Measurements from ENCODE around the gene DNAJB9.

The DNAJB9 gene

DNA sequence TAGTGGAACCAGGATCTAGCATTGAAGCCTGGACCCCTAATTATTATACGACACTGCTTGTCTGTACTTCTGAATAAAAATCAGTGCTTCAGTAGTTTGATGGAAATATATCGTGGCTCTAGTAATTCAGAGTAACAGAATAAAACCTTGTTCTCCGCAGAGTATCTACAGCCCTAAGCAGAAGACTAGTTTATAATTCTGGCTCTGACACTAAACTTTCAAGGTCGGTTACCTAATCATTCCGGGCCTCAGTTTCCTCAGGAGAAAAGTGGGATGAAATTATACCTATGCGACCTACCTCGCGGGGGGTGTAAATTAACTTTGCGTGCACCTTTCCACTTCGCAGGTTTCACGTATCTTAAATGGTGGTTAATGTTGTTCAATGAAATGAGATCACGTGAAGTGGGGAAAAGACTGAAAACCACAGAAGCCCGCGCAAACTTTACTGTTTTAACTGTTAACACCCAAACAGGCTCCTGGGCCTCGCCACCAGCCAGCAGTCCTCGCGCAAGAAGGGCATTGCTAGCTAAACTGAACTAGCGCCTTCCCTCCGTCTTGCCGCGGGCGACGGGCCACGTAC is 783 bp upstream of the DNAJB9 start:
- Histone ChIP-seq H3K36me3 (ENCODE audit: low read depth) (peaks cover 60% of the 10 kb centered on the region), H3K4me1 (ENCODE audit: insufficient read depth, poor library complexity, severe bottlenecking) (peaks cover 20% of the 10 kb centered on the region), H3K27ac (ENCODE audit: poor library complexity, severe bottlenecking) (peak overlapping the region; percentile 71), H3K9me3 (ENCODE audit: severe bottlenecking) (no peaks in the 10 kb centered on the region), H3K27me3 (ENCODE audit: insufficient read depth, poor library complexity, severe bottlenecking) (no peaks in the 10 kb centered on the region), H3K4me3 (ENCODE audit: severe bottlenecking) (peak overlapping the region; percentile 75)
- DNase-seq (ENCODE audit: low spot score): no peak
- no peak for ATAC-seq (ENCODE audit: low read depth)
- no peak for TF ChIP-seq CTCF (IDR thresholded peaks at IDR 0.05; ENCODE audit: poor library complexity, severe bottlenecking)

GRCh38 chr7:108570146-108570755 is 577 bp downstream of the DNAJB9 start:
- ATAC-seq (ENCODE audit: low read depth): peak; percentile 38
- DNase-seq (ENCODE audit: low spot score): no peak
- Histone ChIP-seq H3K36me3 (ENCODE audit: low read depth) (peaks cover 60% of the 10 kb centered on the region), H3K27ac (ENCODE audit: poor library complexity, severe bottlenecking) (peak overlapping the region; percentile 71), H3K4me1 (ENCODE audit: insufficient read depth, poor library complexity, severe bottlenecking) (peaks cover 20% of the 10 kb centered on the region), H3K27me3 (ENCODE audit: insufficient read depth, poor library complexity, severe bottlenecking) (no peaks in the 10 kb centered on the region), H3K9me3 (ENCODE audit: severe bottlenecking) (no peaks in the 10 kb centered on the region), H3K4me3 (ENCODE audit: severe bottlenecking) (peak overlapping the region; percentile 75)
- TF ChIP-seq CTCF (IDR thresholded peaks at IDR 0.05; ENCODE audit: poor library complexity, severe bottlenecking): no peak

DNA sequence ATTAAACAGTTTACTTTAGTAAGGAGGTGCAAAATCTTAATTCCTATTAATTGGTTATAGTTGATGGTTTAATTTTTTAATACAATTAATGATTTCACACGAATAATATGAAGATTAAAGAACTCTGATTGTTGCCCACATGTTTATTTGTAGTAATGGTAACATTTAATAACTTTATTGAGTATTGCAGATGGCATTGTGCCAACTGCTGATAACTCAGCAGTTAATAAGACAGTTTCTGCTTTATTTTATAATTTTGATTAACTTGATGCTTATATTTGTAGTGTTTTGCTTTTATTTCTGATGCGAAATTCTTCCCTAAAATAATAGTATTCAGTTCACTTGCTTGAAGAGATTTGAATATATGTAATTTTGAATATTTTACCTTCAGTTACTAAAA is 2.8 kb downstream of the DNAJB9 start:
- H3K36me3 ChIP-seq (ENCODE audit: low read depth): peaks cover 39% of the 10 kb centered on the region
- no peak overlapping the region for H3K27ac ChIP-seq (ENCODE audit: poor library complexity, severe bottlenecking)
- no peak for TF ChIP-seq CTCF (IDR thresholded peaks at IDR 0.05; ENCODE audit: poor library complexity, severe bottlenecking)
- no peaks in the 10 kb centered on the region for H3K9me3 ChIP-seq (ENCODE audit: severe bottlenecking)
- ATAC-seq (ENCODE audit: low read depth): no peak
- DNase-seq (ENCODE audit: low spot score): no peak
- H3K4me3 ChIP-seq (ENCODE audit: severe bottlenecking): no peak overlapping the region
- H3K4me1 ChIP-seq (ENCODE audit: insufficient read depth, poor library complexity, severe bottlenecking): peaks cover 19% of the 10 kb centered on the region
- no peaks in the 10 kb centered on the region for H3K27me3 ChIP-seq (ENCODE audit: insufficient read depth, poor library complexity, severe bottlenecking)

DNA sequence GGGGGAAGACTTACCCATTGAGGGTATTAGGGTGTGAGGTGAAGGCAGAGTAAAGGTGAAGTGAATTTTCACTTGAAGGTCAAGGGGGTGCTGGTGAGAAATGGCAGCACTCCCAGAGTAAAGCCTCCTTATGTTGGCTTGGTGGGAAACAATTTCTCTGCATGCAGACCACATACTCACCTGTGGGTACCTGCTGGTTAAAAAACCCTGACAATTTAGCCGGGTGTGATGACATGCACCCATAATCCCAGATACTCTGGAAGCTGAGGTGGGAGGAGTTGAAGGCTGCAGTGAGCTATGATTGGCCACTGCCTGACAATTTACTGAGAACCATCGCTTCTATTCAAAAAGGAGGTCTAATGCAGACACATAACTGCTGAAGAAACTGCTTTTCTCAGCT is 5.5 kb downstream of the DNAJB9 start:
- Histone ChIP-seq H3K9me3 (ENCODE audit: severe bottlenecking) (no peaks in the 10 kb centered on the region), H3K4me1 (ENCODE audit: insufficient read depth, poor library complexity, severe bottlenecking) (peaks cover 8% of the 10 kb centered on the region), H3K27ac (ENCODE audit: poor library complexity, severe bottlenecking) (no peak overlapping the region), H3K36me3 (ENCODE audit: low read depth) (peaks cover 36% of the 10 kb centered on the region), H3K4me3 (ENCODE audit: severe bottlenecking) (no peak overlapping the region), H3K27me3 (ENCODE audit: insufficient read depth, poor library complexity, severe bottlenecking) (no peaks in the 10 kb centered on the region)
- no peak for TF ChIP-seq CTCF (IDR thresholded peaks at IDR 0.05; ENCODE audit: poor library complexity, severe bottlenecking)
- ATAC-seq (ENCODE audit: low read depth) (no peak), DNase-seq (ENCODE audit: low spot score) (no peak)

GRCh38 chr7:108576116-108576515 is 6.4 kb downstream of the DNAJB9 start:
- no peak overlapping the region for H3K4me3 ChIP-seq (ENCODE audit: severe bottlenecking)
- TF ChIP-seq CTCF (IDR thresholded peaks at IDR 0.05; ENCODE audit: poor library complexity, severe bottlenecking): no peak
- DNase-seq (ENCODE audit: low spot score) (no peak), ATAC-seq (ENCODE audit: low read depth) (no peak)
- peaks cover 36% of the 10 kb centered on the region for H3K36me3 ChIP-seq (ENCODE audit: low read depth)
- no peaks in the 10 kb centered on the region for H3K9me3 ChIP-seq (ENCODE audit: severe bottlenecking)
- no peaks in the 10 kb centered on the region for H3K27me3 ChIP-seq (ENCODE audit: insufficient read depth, poor library complexity, severe bottlenecking)
- H3K27ac ChIP-seq (ENCODE audit: poor library complexity, severe bottlenecking): no peak overlapping the region
- peaks cover 8% of the 10 kb centered on the region for H3K4me1 ChIP-seq (ENCODE audit: insufficient read depth, poor library complexity, severe bottlenecking)

All from RWPE2 (cell line).